ENCODE results near the gene GPAT2. TPM values are rescaled to one million over a fixed set of nuclear protein-coding genes. Genes with fewer than 3 reads are reported as not detected.
A peak's percentile ranks its signal among the peaks of the same experiment; 100 is the strongest.
"Not testable (repeated sequence)": the region's sequence is repeated elsewhere in the genome, so short reads cannot be mapped to it uniquely, and the experiment has no call there.

The GPAT2 gene
- total RNA-seq, 1 donor from 2014 or later: 20.4 TPM

DNA sequence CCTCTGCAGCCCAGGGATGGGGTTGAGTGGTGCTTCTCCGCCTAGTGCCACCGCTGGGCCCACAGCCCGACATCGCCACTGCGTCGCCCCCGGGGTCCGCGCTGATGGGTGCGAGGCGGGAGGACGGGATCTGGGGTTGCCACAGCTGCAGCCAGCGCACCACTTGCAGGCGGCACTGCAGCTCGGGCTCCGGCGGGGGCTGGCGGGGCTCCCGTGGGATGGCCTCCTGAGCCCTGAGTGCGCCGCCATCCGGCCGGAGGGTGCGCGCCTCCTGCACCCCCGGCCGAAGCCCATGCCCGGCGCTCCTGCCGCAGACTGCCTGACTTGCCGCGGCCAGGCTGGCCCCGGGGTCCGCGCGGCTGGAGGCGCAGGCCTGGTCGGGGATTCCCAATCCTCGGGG is 42.6 kb downstream of the GPAT2 start:
- H3K4me1 Mint-ChIP-seq; H3K36me3 Mint-ChIP-seq (ENCODE audit: low read depth); H3K9me3 Mint-ChIP-seq: not testable (repeated sequence)
- peak; percentile 77 for DNase-seq
- peaks cover 27% of the 10 kb centered on the region for H3K27me3 Mint-ChIP-seq
- peak overlapping the region; percentile 84 for H3K27ac Mint-ChIP-seq
- peak overlapping the region; percentile 81 for H3K4me3 Mint-ChIP-seq
- intact Hi-C loops (cut with micrococcal nuclease): loop anchor here (5.0 kb wide), 2 partner anchors 180 to 275 kb away; partner anchors contain the start of genes CIAO1 and TMEM127

- H3K4me1 Mint-ChIP-seq: not testable (repeated sequence)
- intact Hi-C loops (cut with micrococcal nuclease): loop anchor here (5.0 kb wide), 2 partner anchors 181 to 276 kb away; partner anchors contain the start of genes CIAO1 and TMEM127
These were observed 43.2 kb downstream of the GPAT2 start, which contains the start of gene ANKRD36C for GRCh38 chr2:95991351-95992094. Gene ANKRD36C, minus strand, starts transcription at chr2:95991824. Its CDS starts 116 bp downstream, at chr2:95991708.

DNA sequence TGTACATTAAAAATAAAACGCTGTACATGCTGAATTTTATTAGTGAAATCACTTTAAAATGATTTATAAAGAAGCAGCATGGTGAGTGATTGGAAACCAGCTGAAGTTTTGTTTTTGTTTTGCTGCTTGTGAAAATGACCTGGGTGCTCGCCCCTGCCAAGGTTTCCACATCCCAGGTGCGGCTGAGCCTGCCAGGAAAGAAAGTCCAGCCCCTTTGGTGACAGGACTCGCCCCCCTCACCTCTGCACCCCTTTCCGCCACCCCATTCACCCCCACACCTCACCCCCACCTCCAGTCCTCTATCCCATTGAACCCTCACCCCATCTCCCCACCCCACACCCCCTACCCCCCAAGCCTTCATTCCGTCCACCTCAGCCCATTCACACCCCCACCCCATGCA is 43.8 kb downstream of the GPAT2 start:
- peaks cover 18% of the 10 kb centered on the region for H3K27me3 Mint-ChIP-seq
- not testable (repeated sequence) for H3K36me3 Mint-ChIP-seq (ENCODE audit: low read depth); H3K9me3 Mint-ChIP-seq; H3K4me1 Mint-ChIP-seq
- H3K4me3 Mint-ChIP-seq: peak overlapping the region; percentile 81
- peak overlapping the region; percentile 66 for H3K27ac Mint-ChIP-seq
- peak; percentile 60 for DNase-seq
- intact Hi-C loops (cut with micrococcal nuclease): loop anchor here (5.0 kb wide), 2 partner anchors 181 to 276 kb away; partner anchors contain the start of genes CIAO1 and TMEM127

More at GRCh38 chr2:95991351-95992094, 43.2 kb downstream of the GPAT2 start, which contains the start of gene ANKRD36C:
- not testable (repeated sequence) for H3K36me3 Mint-ChIP-seq (ENCODE audit: low read depth); H3K9me3 Mint-ChIP-seq
- peak; percentile 84 for DNase-seq
- peak within 1 kb of the TSS; percentile 98 for H3K4me3 Mint-ChIP-seq
- peaks cover 23% of the 10 kb centered on the region for H3K27me3 Mint-ChIP-seq
- H3K27ac Mint-ChIP-seq: peak within 1 kb of the TSS; percentile 99

Other genes with a start within 250 kb of the GPAT2 start
- 55.6 and 59.7 TPM in 2 replicates for gene ANKRD36C, start 43.1 kb downstream of the GPAT2 start, total RNA-seq
- gene ADRA2B, start 81.7 kb upstream of the GPAT2 start, total RNA-seq: 0.21 TPM in 2 replicates
- 2.4 and 3.4 TPM in 2 replicates for gene ASTL, start 103.6 kb upstream of the GPAT2 start, total RNA-seq
- gene DUSP2, start 110.5 kb upstream of the GPAT2 start, total RNA-seq: 436 and 445 TPM in 2 replicates
- 212 and 217 TPM in 2 replicates for gene STARD7, start 173.9 kb upstream of the GPAT2 start, total RNA-seq
- 31.6 and 33.1 TPM in 2 replicates for gene TMEM127, start 231.1 kb upstream of the GPAT2 start, total RNA-seq
- 105 and 110 TPM in 2 replicates for gene CIAO1, start 231.3 kb upstream of the GPAT2 start, total RNA-seq